Activated gamma-delta T cell (primary cell): ENCODE data around the gene SIVA1.

Experiments
- DNase-seq: peaks from one replicate; lab custom pipeline; 2025; lab: John Stamatoyannopoulos, UW

The SIVA1 gene

GRCh38 chr14:104771918-104772706 lies 19.2 kb downstream of the SIVA1 start:
- DNase-seq, result no peak

- no peak for DNase-seq
Measured at GRCh38 chr14:104772707-104773504, 20.0 kb downstream of the SIVA1 start.

GRCh38 chr14:104773505-104774452 lies 20.8 kb downstream of the SIVA1 start:
- no peak for DNase-seq

- DNase-seq, result no peak
Measured at GRCh38 chr14:104774453-104775072, 21.6 kb downstream of the SIVA1 start.

- DNase-seq, result no peak
Measured at GRCh38 chr14:104775073-104775489, 22.1 kb downstream of the SIVA1 start.

GRCh38 chr14:104776481-104776880 lies 23.5 kb downstream of the SIVA1 start:
- no peak for DNase-seq

GRCh38 chr14:104776961-104777807 lies 24.2 kb downstream of the SIVA1 start:
- DNase-seq, result no peak

- DNase-seq, result no peak
Measured at GRCh38 chr14:104777808-104778249, 24.9 kb downstream of the SIVA1 start.

GRCh38 chr14:104778694-104779331 lies 25.9 kb downstream of the SIVA1 start:
- no peak for DNase-seq

- DNase-seq, result no peak
Measured at GRCh38 chr14:104779776-104780512, 27.0 kb downstream of the SIVA1 start.

- DNase-seq, result no peak
Measured at GRCh38 chr14:104780513-104781030, 27.6 kb downstream of the SIVA1 start.

GRCh38 chr14:104781271-104782077 lies 28.5 kb downstream of the SIVA1 start:
- no peak for DNase-seq

GRCh38 chr14:104782086-104782807 lies 29.3 kb downstream of the SIVA1 start:
- DNase-seq, result no peak

GRCh38 chr14:104782808-104783139 lies 29.8 kb downstream of the SIVA1 start:
- DNase-seq, result no peak

- DNase-seq, result no peak
Measured at GRCh38 chr14:104783484-104784217, 30.7 kb downstream of the SIVA1 start.

GRCh38 chr14:104784218-104784568 lies 31.2 kb downstream of the SIVA1 start:
- no peak for DNase-seq
